GM12892 (cell line): Measurements from ENCODE around the gene CRYBA4.

Experiments used
- POLR2A ChIP-seq: IDR thresholded peaks from 2 replicates; pipeline ENCODE4 v1.6.1; 2011; ENCODE audit warnings: low read depth, low read length, control low read depth
- TAF1 ChIP-seq: IDR thresholded peaks from 2 replicates; pipeline ENCODE4 v1.6.1; 2011; ENCODE audit warnings: low read depth, mild to moderate bottlenecking, control low read depth, low read length, borderline replicate concordance

- TF ChIP-seq POLR2A (no peak), TAF1 (no peak)
These were observed 37.1 kb downstream of the CRYBA4 start for GRCh38 chr22:26658671-26659478.
